Measurements from ENCODE around the gene KARS1. TPM values are rescaled to one million over a fixed set of nuclear protein-coding genes. Genes with fewer than 3 reads are reported as not detected.

Gene KARS1
- total RNA-seq, 1 experiment from 2014 or later, result 253 TPM

GRCh38 chr16:75584108-75584507 lies 63.4 kb downstream of the KARS1 start:
- Histone ChIP-seq H3K4me3 (ENCODE audit: low read depth, low read length, poor library complexity, severe bottlenecking) (no peak overlapping the region), H3K27ac (ENCODE audit: low read depth, low read length, poor library complexity, severe bottlenecking) (no peak overlapping the region), H3K4me1 (ENCODE audit: insufficient read depth, low read length, poor library complexity, severe bottlenecking) (no peaks in the 10 kb centered on the region), H3K9me3 (ENCODE audit: low read depth, low read length, poor library complexity, severe bottlenecking) (no peaks in the 10 kb centered on the region), H3K27me3 (replicated peaks; ENCODE audit: insufficient read depth, low read depth, low read length, poor library complexity) (no peaks in the 10 kb centered on the region), H3K36me3 (ENCODE audit: insufficient read depth, low read length, poor library complexity, severe bottlenecking) (peaks cover 8% of the 10 kb centered on the region)
- BruUV-seq (replicated peaks), result no TSS peak
- no peak for DNase-seq (ENCODE audit: low spot score)
- intact Hi-C loops (cut with micrococcal nuclease; ENCODE audit: unreplicated experiment), result no loop called here
- ChIA-PET CTCF (no interaction called here), POLR2A (ENCODE audit: low non-redundant PET) (no interaction called here)
- TF ChIP-seq EZH2 (IDR thresholded peaks at IDR 0.05; ENCODE audit: borderline replicate concordance, low read depth, low read length, poor library complexity, severe bottlenecking) (no peak), CTCF (conservative IDR thresholded peaks at IDR 0.05; ENCODE audit: low read depth, low read length) (no peak)

- H3K4me1 ChIP-seq (ENCODE audit: insufficient read depth, low read length, poor library complexity, severe bottlenecking), result peaks cover 3% of the 10 kb centered on the region
- no peak for DNase-seq (ENCODE audit: low spot score)
- H3K9me3 ChIP-seq (ENCODE audit: low read depth, low read length, poor library complexity, severe bottlenecking), result no peaks in the 10 kb centered on the region
- H3K4me3 ChIP-seq (ENCODE audit: low read depth, low read length, poor library complexity, severe bottlenecking), result no peak overlapping the region
- peaks cover 47% of the 10 kb centered on the region for H3K36me3 ChIP-seq (ENCODE audit: insufficient read depth, low read length, poor library complexity, severe bottlenecking)
- CTCF ChIA-PET, result no interaction called here
- intact Hi-C loops (cut with micrococcal nuclease; ENCODE audit: unreplicated experiment), result no loop called here
- BruUV-seq (replicated peaks), result no TSS peak
- H3K27me3 ChIP-seq (replicated peaks; ENCODE audit: insufficient read depth, low read depth, low read length, poor library complexity), result no peaks in the 10 kb centered on the region
- no peak overlapping the region for H3K27ac ChIP-seq (ENCODE audit: low read depth, low read length, poor library complexity, severe bottlenecking)
- TF ChIP-seq EZH2 (IDR thresholded peaks at IDR 0.05; ENCODE audit: borderline replicate concordance, low read depth, low read length, poor library complexity, severe bottlenecking) (no peak), CTCF (conservative IDR thresholded peaks at IDR 0.05; ENCODE audit: low read depth, low read length) (no peak)
- POLR2A ChIA-PET (ENCODE audit: low non-redundant PET), result interaction anchor here (0.7 kb wide), 1 partner anchor 68 kb away, joined by 3 read pairs; the partner anchor contains the start of genes KARS1 and TERF2IP
Measured at GRCh38 chr16:75579281-75579834, 68.1 kb downstream of the KARS1 start.

- BruUV-seq (replicated peaks), result no TSS peak
- peaks cover 53% of the 10 kb centered on the region for H3K36me3 ChIP-seq (ENCODE audit: insufficient read depth, low read length, poor library complexity, severe bottlenecking)
- POLR2A ChIA-PET (ENCODE audit: low non-redundant PET), result interaction anchor here (0.7 kb wide), 1 partner anchor 69 kb away, joined by 3 read pairs; the partner anchor contains the start of genes KARS1 and TERF2IP
Measured at GRCh38 chr16:75578725-75579124, 68.7 kb downstream of the KARS1 start.

More at GRCh38 chr16:75578725-75579124, 68.7 kb downstream of the KARS1 start:
- no peaks in the 10 kb centered on the region for H3K27me3 ChIP-seq (replicated peaks; ENCODE audit: insufficient read depth, low read depth, low read length, poor library complexity)
- H3K4me1 ChIP-seq (ENCODE audit: insufficient read depth, low read length, poor library complexity, severe bottlenecking), result peaks cover 3% of the 10 kb centered on the region
- H3K9me3 ChIP-seq (ENCODE audit: low read depth, low read length, poor library complexity, severe bottlenecking), result no peaks in the 10 kb centered on the region
- no peak for DNase-seq (ENCODE audit: low spot score)
- no peak for TF ChIP-seq EZH2 (IDR thresholded peaks at IDR 0.05; ENCODE audit: borderline replicate concordance, low read depth, low read length, poor library complexity, severe bottlenecking)
- TF ChIP-seq CTCF (conservative IDR thresholded peaks at IDR 0.05; ENCODE audit: low read depth, low read length), result no peak
- intact Hi-C loops (cut with micrococcal nuclease; ENCODE audit: unreplicated experiment), result no loop called here
- no peak overlapping the region for H3K27ac ChIP-seq (ENCODE audit: low read depth, low read length, poor library complexity, severe bottlenecking)
- CTCF ChIA-PET, result no interaction called here
- no peak overlapping the region for H3K4me3 ChIP-seq (ENCODE audit: low read depth, low read length, poor library complexity, severe bottlenecking)

Data from A673 (cell line).